B cell (primary cell): ENCODE results near the gene OLFML2B.

ENCODE experiments used
- EZH2 ChIP-seq: IDR thresholded peaks from 2 replicates; pipeline ENCODE4 v1.6.1; 2012; ENCODE audit warnings: borderline replicate concordance, low read depth, mild to moderate bottlenecking, moderate library complexity, low read length; ENCODE audit not compliant: insufficient read depth, poor library complexity, severe bottlenecking
- TF ChIP-seq, protein P1 (sequence below): fragments of 200-600 bp; IDR thresholded peaks from one replicate; pipeline ENCODE4 v1.8.0; 2022; ENCODE audit warnings: antibody characterized with exemption, mild to moderate bottlenecking

DNA sequence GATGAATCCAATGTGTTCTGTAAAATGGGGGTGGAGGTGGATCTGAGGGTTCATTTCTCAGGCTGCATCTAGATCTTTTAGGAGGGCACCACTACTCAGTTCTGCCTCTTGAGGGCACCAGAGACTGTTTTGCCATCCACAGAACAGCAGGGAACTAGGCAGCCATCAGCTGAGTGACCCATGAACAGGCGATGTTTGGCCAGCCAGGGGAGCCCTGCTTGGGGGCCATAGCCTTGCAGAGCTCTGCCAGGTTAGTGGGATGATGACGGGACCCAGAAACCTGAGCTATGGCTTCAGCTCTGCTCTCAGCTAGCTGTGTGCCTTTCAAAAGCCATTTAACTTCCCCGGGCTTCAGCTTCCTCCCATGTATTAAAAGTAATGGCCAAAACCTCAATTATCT, 32.4 kb upstream of the OLFML2B start:
- TF ChIP-seq, protein P1, sequence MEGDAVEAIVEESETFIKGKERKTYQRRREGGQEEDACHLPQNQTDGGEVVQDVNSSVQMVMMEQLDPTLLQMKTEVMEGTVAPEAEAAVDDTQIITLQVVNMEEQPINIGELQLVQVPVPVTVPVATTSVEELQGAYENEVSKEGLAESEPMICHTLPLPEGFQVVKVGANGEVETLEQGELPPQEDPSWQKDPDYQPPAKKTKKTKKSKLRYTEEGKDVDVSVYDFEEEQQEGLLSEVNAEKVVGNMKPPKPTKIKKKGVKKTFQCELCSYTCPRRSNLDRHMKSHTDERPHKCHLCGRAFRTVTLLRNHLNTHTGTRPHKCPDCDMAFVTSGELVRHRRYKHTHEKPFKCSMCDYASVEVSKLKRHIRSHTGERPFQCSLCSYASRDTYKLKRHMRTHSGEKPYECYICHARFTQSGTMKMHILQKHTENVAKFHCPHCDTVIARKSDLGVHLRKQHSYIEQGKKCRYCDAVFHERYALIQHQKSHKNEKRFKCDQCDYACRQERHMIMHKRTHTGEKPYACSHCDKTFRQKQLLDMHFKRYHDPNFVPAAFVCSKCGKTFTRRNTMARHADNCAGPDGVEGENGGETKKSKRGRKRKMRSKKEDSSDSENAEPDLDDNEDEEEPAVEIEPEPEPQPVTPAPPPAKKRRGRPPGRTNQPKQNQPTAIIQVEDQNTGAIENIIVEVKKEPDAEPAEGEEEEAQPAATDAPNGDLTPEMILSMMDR = peak; percentile 64
- no peak for TF ChIP-seq EZH2
